HG02571 (cell line): ENCODE results near the gene MOGAT1.
"Not testable (repeated sequence)": the region's sequence is repeated elsewhere in the genome, so short reads cannot be mapped to it uniquely, and the experiment has no call there.

Source experiments
- ATAC-seq: cut with Tn5 transposase; IDR thresholded peaks from one replicate; pipeline ENCODE4 v1.9.1; 2021; ENCODE audit warnings: mild to moderate bottlenecking, moderate library complexity; ENCODE audit not compliant: unreplicated experiment

Gene MOGAT1

DNA sequence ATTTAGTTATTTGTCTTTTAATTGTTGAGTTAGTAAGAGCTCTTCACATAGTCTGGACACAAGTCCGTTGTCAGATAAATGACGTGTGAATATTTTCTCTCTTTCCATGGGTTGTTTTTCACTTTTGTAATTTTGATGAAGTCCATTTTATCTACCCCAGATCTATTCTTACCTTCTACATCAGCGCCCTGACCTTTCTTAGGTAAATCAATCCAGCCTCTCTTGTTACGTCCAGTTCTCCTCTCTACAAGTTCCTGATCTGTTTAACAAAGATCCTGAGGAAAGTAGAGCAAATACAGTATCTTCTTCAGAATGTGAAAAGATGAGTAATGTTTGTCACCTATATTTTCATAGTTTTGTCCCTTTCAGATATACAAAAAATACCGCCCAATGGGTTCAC is 66.9 kb downstream of the MOGAT1 start:
- no peak for ATAC-seq

DNA sequence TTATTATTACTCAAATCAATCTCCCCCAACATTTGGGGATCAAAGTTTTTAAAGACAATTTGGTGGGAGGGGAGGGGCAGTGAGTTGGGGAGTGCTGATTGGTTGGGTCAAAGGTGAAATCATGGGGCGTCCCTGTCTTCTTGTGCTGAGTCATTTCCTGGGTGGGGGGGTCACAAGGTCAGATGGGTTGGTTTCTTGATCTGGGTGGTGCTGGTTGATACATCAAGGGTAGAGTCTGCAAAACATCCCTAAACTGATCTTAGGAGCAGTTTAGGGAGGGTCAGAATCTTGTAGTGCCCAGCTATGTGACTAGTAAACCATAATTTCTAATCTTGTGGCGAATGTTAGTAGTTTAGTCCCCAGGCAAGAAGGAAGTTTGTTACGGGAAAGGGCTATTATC is 67.4 kb downstream of the MOGAT1 start:
- ATAC-seq = no peak

- no peak for ATAC-seq
Observed at GRCh38 chr2:222739939-222740338, 68.5 kb downstream of the MOGAT1 start.

DNA sequence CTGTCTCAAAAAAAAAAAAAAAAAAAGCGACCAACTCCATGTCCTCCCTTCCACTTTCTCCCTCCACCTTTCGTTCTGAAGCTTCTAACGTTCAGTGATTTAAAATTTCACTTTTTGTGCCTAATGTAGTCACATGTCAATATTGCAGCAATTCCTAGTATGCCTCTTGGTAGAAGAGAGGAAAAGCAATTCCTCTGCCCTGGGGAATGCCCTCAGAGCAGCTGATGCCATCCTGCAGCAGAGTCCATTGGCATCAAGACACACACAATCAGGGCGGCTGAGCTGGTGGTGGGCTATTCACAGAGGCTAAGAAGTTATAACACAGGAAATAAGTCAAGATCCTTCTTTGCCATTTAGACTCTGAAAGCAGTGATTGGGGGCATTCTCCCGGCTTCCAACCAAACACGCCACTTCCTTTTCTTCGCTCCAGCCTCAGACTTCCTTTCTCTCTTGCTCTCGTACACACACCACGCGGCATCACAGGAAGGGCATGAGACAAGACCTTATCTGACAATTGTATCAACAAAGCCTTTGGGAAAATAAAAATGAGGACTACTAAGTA is 71.9 kb downstream of the MOGAT1 start:
- ATAC-seq = no peak

DNA sequence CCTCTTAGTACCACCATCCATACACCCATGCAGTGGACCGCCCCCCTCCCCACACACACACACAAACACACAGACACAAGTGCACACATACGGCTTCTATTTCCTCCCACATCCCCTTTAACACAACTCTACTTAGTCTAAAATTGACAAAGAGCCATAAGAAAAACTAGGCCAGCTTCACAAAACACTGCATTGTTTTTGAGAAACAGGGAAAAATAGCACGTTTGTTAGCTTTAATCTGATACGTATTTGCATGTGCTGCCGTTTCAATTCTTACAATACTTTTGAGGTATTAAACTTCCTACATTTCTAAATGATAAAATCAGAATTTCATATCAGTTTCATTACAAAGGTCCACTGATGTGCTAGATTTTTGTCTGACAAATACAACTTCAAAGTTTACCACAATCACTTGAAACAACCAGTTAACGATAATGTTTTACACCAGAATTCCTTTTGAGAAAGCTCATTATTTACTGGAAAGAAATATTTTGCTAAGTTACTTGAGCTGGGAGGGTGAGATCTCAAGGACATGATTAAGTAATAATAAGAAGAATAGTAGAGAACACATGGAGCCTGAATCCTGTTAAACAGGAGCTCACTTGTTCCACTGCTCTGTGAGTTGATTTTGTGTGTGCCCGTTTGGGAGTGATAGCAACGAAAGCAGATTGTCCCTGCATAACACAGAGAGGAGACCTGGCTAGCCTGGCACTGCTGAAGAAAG is 74.5 kb downstream of the MOGAT1 start:
- no peak for ATAC-seq

DNA sequence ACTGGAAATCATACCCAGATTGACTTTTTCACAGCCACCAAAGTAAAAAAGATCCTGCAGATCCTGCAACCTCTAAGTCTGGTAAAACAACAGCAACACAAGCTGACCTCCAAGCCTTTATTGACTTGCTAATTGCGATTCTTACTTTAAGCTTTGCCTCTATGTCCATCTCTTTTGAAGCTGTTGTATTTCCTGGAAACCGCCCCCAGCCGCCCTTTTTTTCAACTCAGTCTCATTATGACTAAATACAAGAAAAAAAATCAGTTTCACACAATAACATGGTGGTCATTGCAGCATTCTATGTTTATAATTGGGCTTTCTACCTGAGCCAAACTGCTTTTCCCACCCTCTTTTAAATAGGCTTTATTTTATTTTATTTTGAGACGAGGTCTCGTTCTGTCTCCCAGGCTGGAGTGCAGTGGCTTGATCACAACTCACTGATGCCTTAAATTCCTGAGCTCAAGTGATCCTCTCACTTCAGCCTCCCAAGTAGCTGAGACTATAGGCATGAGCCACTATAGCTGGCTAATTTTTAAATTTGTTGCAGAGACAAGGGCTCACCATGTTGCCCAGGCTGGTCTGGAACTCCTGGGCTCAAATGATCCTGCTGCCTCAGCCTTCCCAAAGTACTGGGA is 76.2 kb downstream of the MOGAT1 start:
- no peak for ATAC-seq

GRCh38 chr2:222750533-222750932 is 79.1 kb downstream of the MOGAT1 start:
- no peak for ATAC-seq

DNA sequence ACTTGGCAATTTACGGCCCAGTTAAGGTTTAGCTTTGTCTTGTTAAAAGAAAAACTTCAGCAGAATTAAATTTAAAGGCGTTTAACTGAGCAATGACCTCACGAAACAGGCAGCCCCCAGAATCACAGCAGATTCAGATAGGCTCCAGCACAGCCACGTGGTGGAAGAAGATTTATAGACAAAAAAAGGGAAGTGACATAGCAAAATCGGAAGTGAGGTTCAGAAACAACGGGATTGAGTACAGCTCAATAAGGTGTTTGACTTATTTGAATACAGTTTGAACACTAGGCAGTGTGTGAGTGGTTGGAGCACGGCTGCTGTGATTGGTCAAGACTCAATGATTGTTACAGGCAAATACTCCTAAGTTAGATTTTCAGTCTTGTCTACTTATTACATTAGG is 79.8 kb downstream of the MOGAT1 start:
- no peak for ATAC-seq

DNA sequence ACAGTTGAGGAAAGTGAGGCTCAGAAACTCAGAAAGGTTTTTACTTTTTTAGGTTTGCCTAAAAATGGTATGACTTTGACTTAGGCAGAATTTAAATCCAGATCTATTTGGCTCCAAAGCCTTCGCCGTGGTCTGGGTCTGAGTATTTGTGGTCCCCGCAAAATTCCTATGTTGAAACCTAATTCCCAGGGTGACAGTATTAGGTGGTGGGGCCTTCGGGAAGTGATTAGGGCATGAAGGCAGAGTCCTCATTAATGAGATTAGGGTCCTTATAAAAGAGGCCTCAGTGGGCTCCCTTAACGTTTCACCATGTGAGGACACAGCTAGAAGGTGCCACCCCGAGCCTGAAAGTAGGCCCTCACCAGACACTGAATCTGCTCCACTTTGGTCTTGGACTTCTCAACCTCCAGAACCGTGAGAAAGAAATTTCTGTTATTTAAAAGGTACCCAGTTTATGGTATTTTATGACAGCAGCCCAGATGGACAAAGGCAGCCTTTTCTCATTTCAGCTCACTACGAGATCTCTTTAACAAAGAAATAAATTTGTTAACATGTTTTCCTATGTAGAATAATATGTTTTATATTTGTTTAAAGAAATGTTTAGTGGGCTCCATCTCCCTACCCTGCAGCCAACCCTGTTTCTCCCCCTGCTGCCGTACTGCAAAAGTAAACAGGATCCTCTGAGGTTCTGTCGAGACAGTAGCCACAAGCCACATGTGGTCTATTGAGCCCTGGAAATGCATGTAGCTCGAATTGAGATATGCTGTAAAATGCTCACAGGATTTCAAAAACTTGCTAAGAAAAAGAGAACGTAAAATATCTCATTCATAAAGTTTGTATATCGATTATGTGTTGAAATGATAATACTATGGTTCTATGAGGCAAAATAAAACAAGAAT is 80.6 kb downstream of the MOGAT1 start:
- no peak for ATAC-seq

GRCh38 chr2:222752746-222753145 is 81.3 kb downstream of the MOGAT1 start:
- no peak for ATAC-seq

GRCh38 chr2:222753251-222753824 is 81.9 kb downstream of the MOGAT1 start:
- no peak for ATAC-seq

GRCh38 chr2:222754324-222754930 is 83.0 kb downstream of the MOGAT1 start:
- no peak for ATAC-seq

- not testable (repeated sequence) for ATAC-seq
Observed at GRCh38 chr2:222755593-222755992, 84.1 kb downstream of the MOGAT1 start.

DNA sequence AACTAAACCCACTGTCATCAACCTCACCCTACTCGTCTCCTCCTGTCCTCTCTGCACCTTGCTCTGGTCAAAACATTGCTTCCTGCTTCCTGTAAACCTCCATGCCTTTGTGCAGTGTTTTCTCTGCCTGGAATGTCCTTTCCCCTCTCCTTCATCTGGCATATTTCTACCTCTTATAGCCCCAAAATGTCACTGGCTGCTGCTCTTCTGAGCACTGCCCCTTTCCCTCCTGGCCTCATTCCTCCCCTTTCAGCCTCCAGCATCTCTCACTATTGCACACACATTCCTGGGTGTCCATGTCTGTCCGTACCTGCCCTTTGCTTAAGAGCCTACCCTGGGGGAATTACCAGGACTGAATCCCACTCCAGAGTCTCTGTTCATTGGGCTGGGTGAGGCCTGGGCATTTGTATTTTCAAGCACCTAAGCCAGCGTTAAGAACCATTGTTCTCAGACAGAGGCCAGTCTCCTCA is 84.9 kb downstream of the MOGAT1 start:
- ATAC-seq = no peak

DNA sequence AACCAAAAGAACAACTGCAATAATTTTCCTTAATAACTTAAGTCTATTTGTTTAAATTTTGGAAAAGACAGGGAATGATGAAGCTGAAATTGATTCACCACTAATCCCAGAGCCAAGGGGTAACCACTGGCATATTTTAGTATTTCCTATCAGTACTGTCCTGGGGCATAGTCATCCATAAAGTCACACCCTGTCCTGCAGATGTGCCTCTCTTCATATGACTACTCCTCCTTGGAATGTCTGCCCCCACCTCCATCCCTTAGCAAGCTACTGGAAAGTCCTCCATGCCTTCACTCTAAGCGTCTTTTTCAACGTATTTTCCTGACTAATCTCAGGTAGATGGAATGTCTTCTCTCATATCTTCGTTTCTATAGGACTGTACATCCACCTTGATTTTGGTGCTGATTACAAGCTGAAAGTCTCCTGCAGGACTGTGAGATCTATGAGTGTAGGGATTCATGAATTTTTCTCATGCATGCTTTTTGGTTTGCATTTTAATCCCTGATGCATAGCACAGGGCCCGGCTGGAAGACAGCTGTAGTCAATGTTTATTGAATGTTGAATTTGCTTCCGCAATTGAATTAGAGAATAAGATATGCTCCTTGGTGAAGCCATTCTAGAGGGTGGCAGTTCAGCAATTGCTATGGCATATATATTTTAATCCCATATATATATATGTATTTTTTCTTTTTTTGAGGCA is 85.6 kb downstream of the MOGAT1 start:
- ATAC-seq = no peak
